Tibial nerve (tissue), 4 donors: Measurements from ENCODE around the gene DMTF1. TPM values are rescaled to one million over a fixed set of nuclear protein-coding genes. Genes with fewer than 3 reads are reported as not detected.

ENCODE experiments used
- DNase-seq, 2 donors: peaks; one replicate each; pipeline ENCODE4 v3.0.0-alpha.2; 2019; ENCODE audit warnings: low spot score in 2 of 2
- H3K27ac ChIP-seq, 4 donors: fragments of 200-600 bp; sonication (generic) in 3 of 4; one replicate each; pipeline ENCODE4 v1.5.1; 2017 to 2019; ENCODE audit warnings: mild to moderate bottlenecking in 1 of 4
- H3K27me3 ChIP-seq, 2 donors: fragments of 200-600 bp; sonication (generic) in 1 of 2; one replicate each; pipeline versions ENCODE4 v1.5.1 to v1.6.0; 2017 to 2019
- H3K36me3 ChIP-seq, 3 donors: fragments of 200-600 bp; sonication (generic); one replicate each; pipeline ENCODE4 v1.5.1; 2018 to 2019
- H3K4me1 ChIP-seq, 4 donors: fragments of 200-600 bp; sonication (generic) in 3 of 4; one replicate each; pipeline ENCODE4 v1.5.1; 2017 to 2019
- H3K4me3 ChIP-seq, 4 donors: fragments of 200-600 bp; sonication (generic) in 3 of 4; one replicate each; pipeline ENCODE4 v1.5.1; 2017 to 2019; ENCODE audit warnings: mild to moderate bottlenecking in 1 of 4, moderate library complexity in 1 of 4
- H3K9me3 ChIP-seq, 4 donors: fragments of 200-600 bp; sonication (generic) in 3 of 4; one replicate each; pipeline ENCODE4 v1.5.1; 2017 to 2019
- CTCF ChIP-seq, 5 experiments: fragments of 200-600 bp in 3 of 5; fragments of 450-650 bp in 2 of 5; sonication (generic) in 3 of 5; IDR thresholded peaks; one replicate each; pipeline ENCODE4 v1.5.1; 2016 to 2019; ENCODE audit warnings: antibody characterized with exemption in 5 of 5, mild to moderate bottlenecking in 3 of 5, moderate library complexity in 2 of 5
- EP300 ChIP-seq, 2 donors: sonication (generic); formaldehyde crosslinking; IDR thresholded peaks; one replicate each; pipeline ENCODE4 v1.6.1; 2017; ENCODE audit warnings: antibody characterized with exemption in 2 of 2, mild to moderate bottlenecking in 1 of 2
- POLR2A ChIP-seq, 2 donors: fragments of 450-650 bp; IDR thresholded peaks; one replicate each; pipeline ENCODE4 v1.6.1; 2017; ENCODE audit warnings: antibody characterized with exemption in 2 of 2, mild to moderate bottlenecking in 2 of 2, moderate library complexity in 2 of 2
- WGBS, 2 donors: methylation state at CpG; one replicate each; pipeline ENCODE4 v1.1.5; 2018; 5-methylcytosine and 5-hydroxymethylcytosine counted together
- total RNA-seq, 4 donors: library from RNA; depleted of rRNA; stranded (reverse); fragments of >200 nt; gene quantifications; one replicate each; pipeline ENCODE4 v1.1.0, GENCODE V29; 2016

Gene DMTF1
- total RNA-seq, 4 donors from 2014 or later = 111 to 142 (median 133) TPM

- Histone ChIP-seq H3K4me1 (no peaks in the 10 kb centered on the region), H3K27ac (no peak overlapping the region), H3K36me3 (no peaks in the 10 kb centered on the region), H3K4me3 (no peak overlapping the region), H3K9me3 (no peaks in the 10 kb centered on the region), H3K27me3 (no peaks in the 10 kb centered on the region)
- TF ChIP-seq POLR2A (IDR thresholded peaks at IDR 0.05) (no peak), EP300 (IDR thresholded peaks at IDR 0.05) (no peak), CTCF (IDR thresholded peaks at IDR 0.05) (no peak)
- no peak for DNase-seq
- 97 to 98% methylated on average over 7 of the region's 7 CpGs for WGBS, 2 donors
Observed at GRCh38 chr7:87127019-87127418, 25.2 kb upstream of the DMTF1 start.

- no peaks in the 10 kb centered on the region for H3K36me3 ChIP-seq
- no peaks in the 10 kb centered on the region for H3K4me1 ChIP-seq
- no peak overlapping the region for H3K4me3 ChIP-seq
- no peak for TF ChIP-seq POLR2A (IDR thresholded peaks at IDR 0.05)
- no peak for TF ChIP-seq EP300 (IDR thresholded peaks at IDR 0.05)
- TF ChIP-seq CTCF (IDR thresholded peaks at IDR 0.05) = no peak
- no peak overlapping the region for H3K27ac ChIP-seq
- WGBS, 2 donors = 26 to 36% methylated on average over 4 of the region's 4 CpGs
- no peak for DNase-seq
- no peaks in the 10 kb centered on the region for H3K27me3 ChIP-seq
- no peaks in the 10 kb centered on the region for H3K9me3 ChIP-seq
Observed at GRCh38 chr7:87128861-87129267, 23.4 kb upstream of the DMTF1 start.

- Histone ChIP-seq H3K4me1 (no peaks in the 10 kb centered on the region), H3K36me3 (no peaks in the 10 kb centered on the region), H3K4me3 (no peak overlapping the region), H3K27ac (no peak overlapping the region), H3K27me3 (no peaks in the 10 kb centered on the region), H3K9me3 (no peaks in the 10 kb centered on the region)
- no peak for DNase-seq
- TF ChIP-seq EP300 (IDR thresholded peaks at IDR 0.05) = no peak
- no peak for TF ChIP-seq CTCF (IDR thresholded peaks at IDR 0.05)
- TF ChIP-seq POLR2A (IDR thresholded peaks at IDR 0.05) = no peak
- WGBS, 2 donors = 57 to 63% methylated on average over 3 of the region's 3 CpGs
Observed at GRCh38 chr7:87129332-87129731, 22.9 kb upstream of the DMTF1 start.

GRCh38 chr7:87129848-87130247 lies 22.4 kb upstream of the DMTF1 start:
- no peaks in the 10 kb centered on the region for H3K36me3 ChIP-seq
- DNase-seq = no peak
- no peaks in the 10 kb centered on the region for H3K9me3 ChIP-seq
- H3K4me3 ChIP-seq = no peak overlapping the region
- WGBS, 2 donors = 43 to 48% methylated on average over 3 of the region's 3 CpGs
- no peaks in the 10 kb centered on the region for H3K4me1 ChIP-seq
- no peak for TF ChIP-seq CTCF (IDR thresholded peaks at IDR 0.05)
- TF ChIP-seq EP300 (IDR thresholded peaks at IDR 0.05) = no peak
- no peak for TF ChIP-seq POLR2A (IDR thresholded peaks at IDR 0.05)
- H3K27ac ChIP-seq = no peak overlapping the region
- H3K27me3 ChIP-seq = no peaks in the 10 kb centered on the region

- no peaks in the 10 kb centered on the region for H3K4me1 ChIP-seq
- no peak overlapping the region for H3K4me3 ChIP-seq
- no peak for DNase-seq
- no peaks in the 10 kb centered on the region for H3K9me3 ChIP-seq
- TF ChIP-seq EP300 (IDR thresholded peaks at IDR 0.05) = no peak
- TF ChIP-seq CTCF (IDR thresholded peaks at IDR 0.05) = no peak
- TF ChIP-seq POLR2A (IDR thresholded peaks at IDR 0.05) = no peak
- 85 to 92% methylated on average over 3 of the region's 3 CpGs for WGBS, 2 donors
- no peak overlapping the region for H3K27ac ChIP-seq
- H3K27me3 ChIP-seq = no peaks in the 10 kb centered on the region
- H3K36me3 ChIP-seq = no peaks in the 10 kb centered on the region
Observed at GRCh38 chr7:87131771-87132170, 20.5 kb upstream of the DMTF1 start.
